CD4-positive, alpha-beta T cell treated with Interleukin-4 for 4 hours (primary cell): ENCODE results near the gene AK9.
"Not testable (repeated sequence)": the region's sequence is repeated elsewhere in the genome, so short reads cannot be mapped to it uniquely, and the experiment has no call there.

Source experiments
- DNase-seq: peaks from one replicate; pipeline ENCODE4 v3.0.0-alpha.2; 2020

The AK9 gene

GRCh38 chr6:109478222-109478805, 212.7 kb downstream of the AK9 start:
- DNase-seq, result no peak

GRCh38 chr6:109477725-109478124, 213.3 kb downstream of the AK9 start:
- DNase-seq, result no peak

- no peak for DNase-seq
Measured at GRCh38 chr6:109477184-109477583, 213.8 kb downstream of the AK9 start.

- DNase-seq, result no peak
Measured at GRCh38 chr6:109475625-109476024, 215.4 kb downstream of the AK9 start.

GRCh38 chr6:109474995-109475394, 216.0 kb downstream of the AK9 start:
- DNase-seq, result no peak

- no peak for DNase-seq
Measured at GRCh38 chr6:109473120-109473519, 217.9 kb downstream of the AK9 start.

- DNase-seq, result no peak
Measured at GRCh38 chr6:109472132-109472995, 218.6 kb downstream of the AK9 start.

GRCh38 chr6:109471105-109471810, 219.7 kb downstream of the AK9 start:
- no peak for DNase-seq

- DNase-seq, result no peak
Measured at GRCh38 chr6:109469591-109470189, 221.3 kb downstream of the AK9 start.

GRCh38 chr6:109467696-109468095, 223.3 kb downstream of the AK9 start:
- DNase-seq, result no peak

GRCh38 chr6:109466212-109466923, 224.6 kb downstream of the AK9 start:
- DNase-seq, result no peak

GRCh38 chr6:109465772-109466171, 225.2 kb downstream of the AK9 start:
- DNase-seq, result no peak

GRCh38 chr6:109461733-109462526, 229.1 kb downstream of the AK9 start:
- DNase-seq, result peak; percentile 32

- not testable (repeated sequence) for DNase-seq
Measured at GRCh38 chr6:109461205-109461604, 229.8 kb downstream of the AK9 start.

- DNase-seq, result no peak
Measured at GRCh38 chr6:109460161-109460829, 230.7 kb downstream of the AK9 start.

- peak; percentile 72 for DNase-seq
Measured at GRCh38 chr6:109458774-109459531, 232.0 kb downstream of the AK9 start.

- DNase-seq, result no peak
Measured at GRCh38 chr6:109457562-109457996, 233.4 kb downstream of the AK9 start.

- DNase-seq, result no peak
Measured at GRCh38 chr6:109456710-109457561, 234.1 kb downstream of the AK9 start.

- DNase-seq, result no peak
Measured at GRCh38 chr6:109456111-109456583, 234.9 kb downstream of the AK9 start.
